HG03025 (cell line): ENCODE results near the gene ITPR1.
"Not testable (repeated sequence)": the region's sequence is repeated elsewhere in the genome, so short reads cannot be mapped to it uniquely, and the experiment has no call there.

Source experiments
- ATAC-seq: cut with Tn5 transposase; IDR thresholded peaks from one replicate; pipeline ENCODE4 v1.9.1; 2021; ENCODE audit warnings: mild to moderate bottlenecking, moderate library complexity; ENCODE audit not compliant: unreplicated experiment, low FRiP score

ITPR1 gene

DNA sequence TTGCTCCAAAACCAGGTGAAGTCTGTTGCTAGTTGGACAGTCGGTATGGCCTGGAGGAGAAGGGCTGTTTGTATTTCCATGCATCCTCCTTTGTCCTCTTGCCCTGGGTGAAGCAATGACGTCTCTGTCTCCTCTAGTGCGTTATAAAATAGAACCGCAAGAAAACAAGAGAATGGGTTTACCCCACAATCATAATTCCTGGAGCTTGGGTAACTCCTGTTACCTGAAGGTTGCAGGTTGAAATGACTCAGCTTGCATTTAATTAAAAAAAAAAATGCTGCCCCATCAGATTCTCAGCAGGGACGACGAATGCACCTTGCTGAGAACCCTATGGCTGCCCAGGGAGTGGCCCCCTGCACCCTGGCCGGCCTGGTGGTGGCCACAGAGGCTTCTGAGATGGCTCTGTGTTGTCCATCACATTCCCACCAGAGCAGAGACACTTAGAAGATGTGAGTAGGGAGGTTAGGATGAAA, 257.9 kb downstream of the ITPR1 start:
- ATAC-seq = no peak

DNA sequence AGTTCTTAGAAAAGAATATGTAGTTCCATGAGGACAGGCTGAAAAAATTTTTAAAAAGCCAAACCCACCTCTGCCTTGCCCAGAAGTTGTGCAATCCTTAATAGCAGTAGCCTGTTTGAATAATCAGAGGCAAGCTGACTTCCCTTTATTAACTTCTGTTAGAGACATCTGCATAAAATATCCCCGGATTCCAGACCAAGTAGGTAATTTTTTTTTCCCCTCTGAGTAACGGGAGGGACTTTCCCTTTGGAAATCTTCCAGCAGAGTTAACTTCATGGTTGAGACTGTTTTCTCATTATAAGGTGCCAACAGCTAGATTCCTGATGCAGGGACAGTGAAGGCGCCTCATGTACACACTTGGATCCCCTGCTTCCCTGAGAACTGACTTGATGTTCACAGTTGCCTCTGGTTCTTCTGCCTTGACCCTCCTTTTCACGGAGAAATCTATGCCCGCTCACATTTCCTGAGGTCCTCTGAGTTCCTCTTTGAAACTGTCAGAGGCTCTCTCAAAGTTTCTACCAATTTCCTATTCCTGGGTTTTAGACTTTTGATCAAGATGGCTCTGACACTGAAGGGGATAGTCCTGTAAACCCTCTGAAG, 258.5 kb downstream of the ITPR1 start:
- ATAC-seq = no peak

DNA sequence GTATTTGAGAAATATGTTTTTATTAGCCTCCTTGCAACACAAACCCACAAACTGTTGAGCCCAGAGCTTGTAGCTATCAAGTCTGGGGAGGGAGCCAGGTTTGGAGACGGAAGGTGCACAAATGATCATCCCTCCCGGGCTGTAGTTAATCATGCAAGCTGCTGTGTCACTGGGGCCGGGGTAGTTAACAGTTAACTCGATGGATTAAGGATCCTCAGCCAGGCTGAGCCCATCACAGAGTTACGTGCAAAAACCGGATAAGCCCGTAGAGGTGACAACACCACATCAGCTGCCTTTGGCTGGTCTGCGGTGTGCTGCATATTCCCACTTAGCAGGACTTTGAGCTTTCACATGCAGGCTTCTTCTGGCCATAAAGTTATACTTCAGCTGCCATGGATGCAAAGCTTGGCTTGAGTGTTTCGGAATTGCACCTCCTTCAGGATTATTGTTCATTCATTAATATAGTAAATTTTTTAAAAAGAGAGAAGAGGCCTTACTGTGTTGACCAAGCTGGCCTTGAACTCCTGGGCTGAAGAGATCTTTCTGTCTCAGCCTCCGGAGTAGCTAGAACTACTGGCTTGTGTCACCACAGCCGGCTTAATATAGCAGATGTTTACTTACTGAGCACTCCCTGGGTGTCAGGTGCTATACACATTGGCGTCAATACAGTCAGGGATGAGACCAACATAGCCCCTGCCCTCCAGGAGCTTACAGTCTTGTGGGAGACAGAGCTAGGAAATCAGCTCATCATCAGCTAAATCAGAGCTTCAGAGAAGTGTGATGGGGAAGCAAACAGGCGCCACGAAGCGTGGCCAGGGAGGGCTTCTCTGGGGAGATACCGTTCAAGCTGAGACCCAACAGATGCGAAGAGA, 259.3 kb downstream of the ITPR1 start:
- ATAC-seq = no peak

DNA sequence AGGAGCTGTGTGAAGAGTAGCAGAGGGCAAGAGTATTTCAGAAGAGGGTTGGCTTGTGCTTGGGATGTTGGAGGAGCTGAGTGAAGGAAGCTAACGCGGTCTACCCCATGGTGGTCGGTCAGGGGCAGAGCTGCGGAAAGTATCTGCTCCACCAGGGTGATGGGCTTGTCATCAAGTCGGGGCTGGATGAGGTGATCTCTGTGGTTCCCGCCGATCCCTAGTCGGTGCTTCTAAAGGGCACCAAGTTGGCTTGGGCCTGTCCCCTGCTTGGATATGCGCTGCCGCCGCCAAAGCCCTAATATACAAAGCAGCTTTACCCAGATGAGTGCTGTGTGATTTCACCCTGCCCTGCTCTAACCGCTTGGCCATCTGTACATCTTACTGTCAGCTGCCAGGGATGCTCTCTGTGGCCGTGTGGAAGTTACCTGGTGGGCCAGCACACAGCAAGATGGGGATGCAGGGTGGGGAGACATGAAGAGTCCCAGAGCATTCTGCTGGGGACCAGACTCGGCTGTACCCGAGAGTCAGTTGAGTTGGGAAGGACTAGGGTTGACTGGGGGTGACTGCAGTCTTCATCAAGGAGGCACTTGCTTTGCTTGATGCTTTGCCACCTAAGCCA, 260.0 kb downstream of the ITPR1 start:
- ATAC-seq = no peak

DNA sequence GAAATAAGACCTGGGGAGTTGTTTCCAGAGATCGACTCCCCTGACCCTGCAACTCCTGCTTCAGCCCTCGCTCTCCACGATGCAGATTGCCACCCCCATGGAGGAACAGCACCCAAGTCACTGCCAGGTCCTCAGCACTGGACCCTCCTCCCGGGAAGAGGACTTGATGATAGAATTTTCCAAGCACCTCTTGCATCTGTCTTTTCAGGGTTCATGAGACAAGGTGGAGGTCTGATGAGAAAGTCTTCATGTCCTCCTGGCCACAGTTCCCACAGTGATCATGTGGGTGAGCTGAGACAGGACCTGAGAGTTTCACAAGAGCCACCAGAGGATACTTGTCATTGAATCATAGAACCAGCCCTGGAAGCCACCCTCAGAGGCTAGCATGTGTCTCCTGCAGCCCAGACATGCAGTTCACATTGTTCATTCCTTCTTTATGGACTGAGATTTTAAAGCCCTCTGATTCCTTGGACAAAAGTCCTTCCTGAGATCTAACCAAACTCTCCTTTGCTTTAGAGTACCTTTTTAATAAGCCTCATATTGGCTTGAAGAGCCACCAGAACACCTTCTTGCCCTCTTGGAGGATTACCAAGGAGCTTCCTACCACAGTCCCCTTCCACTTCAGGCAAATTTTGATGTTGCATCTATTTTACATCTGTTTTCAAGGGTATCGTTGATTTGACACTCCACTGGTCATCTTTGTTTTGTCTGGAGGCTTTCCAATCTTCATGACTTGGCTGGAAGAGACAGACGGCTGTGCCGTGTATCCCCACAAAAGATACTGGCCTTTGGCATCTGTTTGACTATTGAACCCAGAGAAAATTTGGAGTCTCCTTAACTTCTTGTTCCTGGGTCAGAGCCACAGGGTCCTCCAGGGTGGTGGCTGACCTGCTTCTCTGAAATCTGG, 261.3 kb downstream of the ITPR1 start:
- peak; percentile 81 for ATAC-seq

DNA sequence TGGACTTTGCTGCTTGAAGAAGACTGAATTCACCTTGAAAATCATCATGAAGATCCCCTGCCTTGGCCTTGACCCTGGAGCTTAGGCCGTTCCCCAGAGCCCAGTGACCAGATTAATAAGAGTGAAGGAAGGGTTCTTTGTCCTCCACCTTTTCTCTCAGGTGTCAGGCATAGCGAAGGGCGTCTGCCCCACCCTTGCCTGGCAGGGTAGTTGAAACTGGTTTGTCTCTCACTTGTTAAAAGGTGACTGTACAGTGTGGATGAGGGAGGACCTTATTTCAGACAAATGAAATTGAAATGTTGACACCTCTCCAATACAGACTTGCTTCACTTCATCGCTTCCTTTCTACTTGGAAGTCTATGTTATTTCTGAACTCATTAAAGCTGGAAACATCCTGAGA, 262.4 kb downstream of the ITPR1 start:
- no peak for ATAC-seq

DNA sequence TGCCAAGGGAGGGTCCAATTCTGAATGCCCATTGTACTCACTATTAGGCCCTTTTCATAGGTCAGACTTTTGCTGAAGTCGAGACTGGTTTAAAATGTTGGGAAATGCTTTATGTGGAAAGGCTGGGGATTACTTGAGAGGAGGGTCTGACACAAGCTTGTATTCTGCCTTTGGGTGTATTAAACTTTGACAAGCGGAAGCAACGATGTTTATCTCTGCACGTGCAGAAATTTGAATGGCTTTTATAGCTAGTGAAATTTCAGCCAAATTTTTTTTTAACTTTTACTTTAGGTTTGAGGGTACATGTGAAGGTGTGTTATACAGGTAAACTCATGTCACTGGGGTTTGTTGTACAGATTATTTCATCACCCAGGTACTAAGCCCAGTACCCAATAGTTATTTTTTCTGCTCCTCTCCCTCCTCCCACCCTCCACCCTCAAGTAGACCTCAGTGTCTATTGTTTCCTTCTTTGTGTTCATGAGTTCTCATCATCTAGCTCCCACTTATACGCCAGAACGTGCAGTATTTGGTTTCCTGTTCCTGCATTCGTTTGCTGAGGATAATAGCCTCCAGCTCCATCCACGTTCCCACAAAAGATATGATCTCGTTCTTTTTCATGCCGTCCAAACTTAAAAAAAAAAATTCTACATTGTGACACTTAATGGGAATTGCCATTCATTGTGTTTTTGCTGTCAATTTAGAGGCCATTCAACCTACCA, 263.1 kb downstream of the ITPR1 start:
- no peak for ATAC-seq

DNA sequence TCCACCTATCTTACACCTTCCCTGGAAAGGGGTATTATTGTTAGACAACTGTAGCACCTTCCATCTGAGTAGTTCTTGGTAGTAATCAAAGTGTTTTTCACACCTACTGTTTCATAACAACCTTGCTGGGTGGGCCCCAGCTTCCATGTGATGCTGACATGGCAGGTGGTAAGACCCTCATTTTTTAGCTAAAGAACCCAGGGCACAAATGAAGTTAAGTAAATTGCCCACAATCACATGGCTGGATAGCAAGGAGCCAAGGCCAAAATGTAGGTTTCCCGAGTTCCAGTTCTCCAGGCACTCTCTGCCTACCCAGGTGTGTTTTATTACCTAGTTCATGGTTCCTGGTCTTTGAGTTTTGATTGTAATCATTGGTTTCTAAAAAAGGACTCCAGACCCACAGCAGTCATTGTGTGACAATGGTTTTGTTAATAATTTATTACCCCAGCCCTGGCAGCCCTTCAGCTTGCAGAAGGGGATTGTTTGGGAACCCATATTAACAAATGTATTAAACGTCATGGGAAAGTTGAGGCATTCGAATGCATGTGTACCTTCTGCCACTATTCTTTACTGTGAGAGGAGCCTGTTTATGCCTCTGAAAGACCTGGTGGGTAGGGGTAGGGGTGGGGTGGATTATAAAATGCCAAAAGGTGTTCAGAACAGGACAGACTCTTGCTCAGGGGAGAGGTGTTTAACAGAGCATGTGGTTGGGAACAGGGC, 263.9 kb downstream of the ITPR1 start:
- ATAC-seq = no peak

DNA sequence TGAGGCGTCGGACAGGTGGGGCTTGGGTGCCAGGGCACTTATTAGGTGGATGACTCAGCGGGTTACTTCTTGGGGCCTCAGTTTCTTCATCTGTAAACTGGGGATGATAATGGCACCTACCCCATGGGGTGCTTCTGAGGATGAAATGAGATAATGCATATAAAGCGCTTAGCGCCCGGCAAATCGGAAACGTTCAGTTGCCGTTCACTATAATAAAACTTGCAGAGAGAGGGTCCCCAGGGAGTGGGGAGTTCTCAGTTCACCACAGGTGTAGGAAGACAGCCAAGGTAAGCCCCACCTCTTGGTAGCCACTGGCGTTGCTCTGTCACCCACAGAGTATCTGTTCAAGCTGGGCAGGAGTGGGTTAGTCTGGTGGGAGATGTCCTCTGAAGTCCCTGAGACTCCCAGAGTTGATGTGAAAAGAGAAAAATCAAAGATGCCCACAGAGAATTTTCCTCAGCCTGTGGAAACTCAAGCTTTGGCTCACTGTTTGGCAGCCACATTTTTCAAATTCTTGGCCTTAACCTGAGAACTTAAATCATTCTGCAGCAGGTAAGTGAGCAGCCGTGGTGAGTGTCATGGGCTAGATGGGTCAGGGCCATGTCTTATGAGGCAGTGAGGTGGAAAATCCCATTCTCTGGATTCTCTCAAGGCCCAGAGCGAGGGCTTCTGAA, 264.6 kb downstream of the ITPR1 start:
- ATAC-seq = no peak

DNA sequence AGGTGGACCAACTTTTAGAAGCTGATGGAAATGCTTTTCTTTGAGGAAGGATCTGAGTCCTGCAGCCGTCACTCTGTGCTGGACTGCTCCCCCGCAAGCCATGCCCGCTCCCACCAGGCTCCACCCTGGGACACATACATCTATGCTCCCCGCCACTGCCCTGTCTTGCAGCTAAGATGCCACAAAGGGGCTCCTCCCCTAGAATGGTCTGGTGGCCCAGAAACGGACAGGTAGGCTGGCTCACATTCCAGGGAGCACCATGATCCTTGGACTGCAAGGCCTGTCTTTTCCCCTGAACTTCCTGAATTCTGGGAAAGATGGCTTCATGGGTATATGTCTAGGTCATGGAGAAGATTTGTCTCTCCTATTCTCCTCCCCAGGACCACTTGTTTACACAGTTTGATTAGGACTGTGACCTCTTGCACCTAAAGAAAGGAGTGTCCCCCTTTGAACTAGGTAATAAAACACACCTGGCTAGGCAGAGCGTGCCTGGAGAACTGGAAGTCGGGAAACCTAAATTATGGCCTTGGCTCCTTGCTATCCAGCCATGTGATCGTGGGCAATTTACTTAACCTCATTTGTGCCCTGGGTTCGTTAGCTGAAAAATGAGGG, 265.2 kb downstream of the ITPR1 start:
- ATAC-seq = no peak

DNA sequence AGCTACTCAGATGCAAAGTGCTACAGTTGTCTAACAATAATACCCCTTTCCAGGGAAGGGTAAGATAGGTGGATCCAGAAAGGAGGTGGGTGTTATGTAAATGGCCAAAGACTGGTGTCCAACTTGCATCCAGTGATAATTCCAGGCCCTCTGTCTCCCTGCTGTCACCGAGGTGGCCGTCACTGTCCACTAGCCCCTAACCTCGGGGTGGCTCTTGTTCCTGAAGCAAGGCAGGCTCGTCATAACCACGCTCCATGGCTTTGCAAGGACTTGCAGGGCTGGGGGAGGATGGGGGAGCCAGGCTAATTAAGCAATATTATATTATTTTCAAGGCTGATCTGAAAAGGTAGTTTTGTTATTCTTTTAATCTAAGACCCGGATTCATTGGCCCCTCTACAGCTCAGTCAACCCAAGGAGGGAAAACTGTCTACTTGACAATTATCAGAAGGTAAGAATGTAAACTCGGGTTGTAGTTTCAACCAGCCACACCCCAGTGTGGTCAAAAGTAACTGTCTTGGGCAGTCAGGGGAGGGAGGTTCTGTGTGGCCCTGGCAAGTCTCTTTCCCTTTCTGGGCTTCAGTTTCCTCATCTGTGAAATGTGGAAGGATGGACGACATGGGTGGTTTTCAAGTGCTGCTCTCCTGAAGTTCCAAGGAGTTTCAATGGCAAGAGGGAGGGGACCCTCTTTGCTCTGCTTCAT, 266.0 kb downstream of the ITPR1 start:
- ATAC-seq = no peak

DNA sequence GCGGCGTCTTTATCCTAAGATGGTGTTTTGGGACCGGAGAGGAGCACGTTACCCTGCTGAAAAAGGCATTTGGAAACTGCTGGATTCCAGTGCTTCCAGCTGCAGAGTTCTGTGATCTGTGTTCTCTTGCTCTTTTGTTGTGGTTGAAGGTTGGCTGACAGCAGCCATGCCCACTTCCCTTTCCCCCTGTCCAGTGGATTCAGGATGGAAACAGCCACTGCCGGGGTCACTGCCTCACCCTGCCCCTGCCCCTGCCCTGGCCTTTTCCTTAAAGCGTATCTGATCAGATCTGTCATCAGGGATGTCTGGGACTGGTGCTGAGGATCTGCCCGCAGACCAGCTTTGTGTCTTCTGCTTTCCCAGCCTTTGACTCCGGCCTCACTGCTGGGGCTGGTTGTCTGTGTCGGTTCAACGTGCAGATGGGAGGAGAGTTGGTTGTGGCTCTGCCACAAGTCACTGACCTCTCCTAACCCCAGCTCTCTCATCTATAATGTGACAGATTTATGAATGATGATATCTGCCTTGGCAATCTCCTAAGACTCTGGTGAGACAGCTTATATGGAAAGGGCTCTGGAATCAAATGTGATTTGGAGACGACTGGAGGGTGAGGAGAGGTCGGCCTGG, 266.7 kb downstream of the ITPR1 start:
- no peak for ATAC-seq

DNA sequence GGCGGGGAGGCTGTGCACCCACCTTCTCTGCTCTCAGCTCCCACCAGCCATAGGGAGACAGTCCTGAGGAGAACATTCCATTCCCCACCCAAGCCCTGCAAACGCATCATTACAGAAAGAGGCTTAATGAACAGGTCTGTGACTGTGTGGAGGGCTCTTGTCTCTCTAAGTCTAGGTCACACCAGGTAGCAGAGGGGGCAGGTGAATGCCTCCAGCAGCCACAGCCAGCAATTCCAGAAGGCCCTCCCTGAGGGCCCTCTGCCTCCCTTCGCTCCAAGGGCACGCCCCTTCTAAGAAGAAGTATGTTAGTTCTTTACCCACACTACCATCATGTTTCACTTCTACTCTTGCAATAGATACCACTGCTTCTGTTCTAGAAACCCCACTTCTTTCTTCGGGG, 268.6 kb downstream of the ITPR1 start:
- no peak for ATAC-seq

DNA sequence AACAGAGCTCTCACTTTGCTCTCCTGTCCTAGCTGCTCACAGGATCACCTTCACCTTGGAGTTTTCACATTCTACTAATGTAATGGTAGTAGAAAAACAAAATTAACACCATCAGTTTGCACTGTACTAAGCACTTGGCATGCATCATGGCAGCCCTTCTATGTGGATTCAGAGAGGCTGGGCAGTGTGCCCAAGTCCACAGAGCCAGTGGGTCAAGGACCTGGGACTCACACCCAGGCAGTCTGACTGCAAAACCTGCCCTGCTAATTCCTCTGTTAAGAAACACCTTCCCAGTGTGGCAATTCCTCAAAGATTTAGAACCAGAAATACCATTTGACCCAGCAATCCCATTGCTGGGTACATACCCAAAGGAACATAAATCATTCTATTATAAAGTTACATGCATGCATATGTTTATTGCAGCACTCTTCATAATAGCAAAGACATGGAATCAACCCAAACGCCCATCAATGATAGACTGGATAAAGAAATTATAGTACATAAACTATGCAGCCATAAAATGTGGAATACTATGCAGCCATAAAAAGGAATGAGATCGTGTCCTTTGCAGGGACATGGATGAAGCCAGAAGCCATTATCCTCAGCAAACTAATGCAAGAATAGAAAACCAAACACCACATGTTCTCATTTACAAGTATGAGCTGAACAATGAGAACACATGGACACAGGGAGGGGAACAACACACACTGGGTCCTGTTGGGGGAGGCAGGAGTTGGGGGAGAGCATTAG, 269.5 kb downstream of the ITPR1 start:
- ATAC-seq = not testable (repeated sequence)

DNA sequence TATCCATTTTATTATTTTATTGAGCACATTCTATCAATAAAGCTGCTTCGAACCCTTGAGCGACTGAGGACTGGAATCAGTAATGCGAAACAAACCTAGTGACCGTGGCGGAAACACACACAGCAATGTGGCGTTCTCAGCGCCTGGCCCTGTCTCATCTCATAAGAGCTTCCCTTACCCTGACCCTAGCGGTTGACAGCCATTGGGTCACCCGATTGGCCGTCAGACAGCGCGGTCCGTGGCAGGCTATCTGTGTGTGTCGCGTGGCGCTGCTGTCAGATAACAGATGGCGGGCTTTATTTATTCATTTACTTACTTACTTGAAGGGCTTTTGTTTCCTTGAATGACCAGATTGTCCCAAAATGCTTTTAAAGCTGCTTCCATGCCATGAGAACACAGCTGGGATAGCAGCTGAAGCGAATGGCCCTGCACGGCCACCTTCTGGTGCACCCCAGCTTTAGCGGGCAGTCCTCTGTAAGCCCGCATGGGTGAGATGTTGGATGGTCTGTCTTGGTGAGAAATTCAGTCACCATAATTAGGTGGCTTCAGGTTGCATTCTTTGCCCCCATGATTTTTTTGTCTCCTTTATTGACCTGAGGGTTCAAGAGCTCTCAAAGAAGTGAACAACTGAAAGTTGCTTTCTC, 270.6 kb downstream of the ITPR1 start:
- no peak for ATAC-seq

DNA sequence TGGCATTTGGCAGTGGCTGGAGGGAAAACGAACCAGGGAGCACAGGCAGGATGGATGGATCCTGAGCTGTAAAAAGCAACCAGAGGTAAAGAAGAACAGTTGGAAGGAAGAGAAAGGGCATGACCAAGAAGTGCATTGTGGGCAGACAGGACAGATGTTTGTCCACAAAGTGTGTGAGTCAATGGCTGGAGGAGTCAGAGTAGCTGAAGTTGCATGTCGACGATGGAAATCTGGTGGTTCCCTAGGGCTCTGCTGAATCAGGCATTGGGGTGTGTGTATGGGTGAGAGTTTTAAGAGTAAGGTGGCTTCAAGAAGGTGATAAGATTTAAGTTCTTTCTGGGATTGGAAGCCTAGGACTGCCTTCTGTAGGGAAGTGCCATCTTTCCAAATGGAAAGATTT, 272.1 kb downstream of the ITPR1 start:
- ATAC-seq = no peak
